ENCODE data around the gene LTB4R.

DNA sequence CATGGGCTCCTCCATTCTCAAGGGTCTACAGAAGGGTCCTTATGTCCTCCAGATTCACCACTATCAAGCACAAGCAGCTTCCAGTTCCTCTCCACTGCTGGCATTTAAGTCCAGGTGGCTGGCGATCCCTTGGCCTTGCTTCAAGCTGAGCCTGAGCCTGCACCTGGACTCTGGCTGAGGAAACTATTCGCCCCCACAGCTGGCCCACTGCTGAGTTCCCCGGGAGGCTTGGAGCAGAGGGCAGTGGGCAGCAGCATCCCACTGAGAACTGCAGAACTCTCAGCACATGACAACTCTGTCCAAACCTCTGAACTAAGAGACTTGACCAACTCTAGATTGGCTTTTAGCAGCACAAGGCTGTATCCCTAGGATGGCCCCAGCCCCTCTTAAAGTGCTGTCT, 28.6 kb upstream of the LTB4R start:
- TF ChIP-seq POLR2A (IDR thresholded peaks at IDR 0.05; ENCODE audit: low read depth, low read length) (no peak), POLR2AphosphoS5 (IDR thresholded peaks at IDR 0.05; ENCODE audit: low read depth, low read length) (no peak), POU2F2 (IDR thresholded peaks at IDR 0.05; ENCODE audit: low read depth, low read length) (no peak)
